WTC11 (cell line): ENCODE results near the gene DRC3.

Experiments used
- CDX4 ChIP-seq: fragments of 250-450 bp; sonication (Bioruptor Pico); IDR thresholded peaks from 2 replicates; pipeline ENCODE4 v1.9.0; 2021; ENCODE audit warnings: moderate library complexity, mild to moderate bottlenecking, inconsistent platforms, borderline replicate concordance
- CTCF ChIP-seq: fragments of 200-600 bp; IDR thresholded peaks from 2 replicates; pipeline ENCODE4 v1.8.0; 2022; ENCODE audit warnings: antibody characterized with exemption
- SMAD3 ChIP-seq: sonication (generic); formaldehyde crosslinking; IDR thresholded peaks from 2 replicates; pipeline ENCODE4 v1.8.0; 2022; ENCODE audit warnings: missing genetic modification reagents, mild to moderate bottlenecking, borderline replicate concordance
- STAT6 ChIP-seq: sonication (generic); formaldehyde crosslinking; conservative IDR thresholded peaks from 2 replicates; pipeline ENCODE4 v1.8.1; 2023; ENCODE audit warnings: mild to moderate bottlenecking, low read depth, missing genetic modification reagents, moderate library complexity
- ZNF416 ChIP-seq: fragments of 250-450 bp; sonication (Bioruptor Pico); IDR thresholded peaks from 2 replicates; pipeline ENCODE4 v1.9.0; 2021; ENCODE audit warnings: mild to moderate bottlenecking, inconsistent platforms

- no peak for TF ChIP-seq SMAD3 (CRISPR knock-in tag)
- TF ChIP-seq STAT6 (CRISPR knock-in tag) = no peak
- no peak for TF ChIP-seq CDX4
- TF ChIP-seq CTCF = no peak
- TF ChIP-seq ZNF416 (CRISPR knock-in tag) = no peak
Observed at GRCh38 chr17:18011286-18011685, 38.6 kb downstream of the DRC3 start.
